Neuronal stem cell (in vitro differentiated cells): Measurements from ENCODE around the gene IL36G.

Source experiments
- DNase-seq: peaks from one replicate; pipeline ENCODE4 v3.0.0-alpha.2; 2013; ENCODE audit warnings: low spot score
- H2AFZ ChIP-seq: one replicate; pipeline ENCODE4 v1.6.1; 2013; ENCODE audit warnings: mild to moderate bottlenecking, low read length, inconsistent platforms
- H2AK5ac ChIP-seq: 2 replicates; pipeline ENCODE4 v1.6.1; 2013; ENCODE audit warnings: low read depth, mild to moderate bottlenecking, inconsistent platforms, low read length, moderate library complexity, mixed read lengths
- H2BK120ac ChIP-seq: 2 replicates; pipeline ENCODE4 v1.6.1; 2013; ENCODE audit warnings: low read depth, mild to moderate bottlenecking, inconsistent platforms, low read length, moderate library complexity, mixed read lengths
- H2BK12ac ChIP-seq: one replicate; pipeline ENCODE4 v1.6.1; 2013; ENCODE audit warnings: low read length, inconsistent platforms
- H2BK15ac ChIP-seq: 2 replicates; pipeline ENCODE4 v1.6.1; 2013; ENCODE audit warnings: mild to moderate bottlenecking, low read length, inconsistent platforms, mixed read lengths
- H2BK5ac ChIP-seq: one replicate; pipeline ENCODE4 v1.6.1; 2013; ENCODE audit warnings: inconsistent platforms, mild to moderate bottlenecking, low read length, moderate library complexity
- H3K14ac ChIP-seq: one replicate; pipeline ENCODE4 v1.6.1; 2013; ENCODE audit warnings: low read length, inconsistent platforms
- H3K18ac ChIP-seq: 2 replicates; pipeline ENCODE4 v1.6.1; 2013; ENCODE audit warnings: low read length, inconsistent platforms
- H3K23ac ChIP-seq: 2 replicates; pipeline ENCODE4 v1.6.1; 2013; ENCODE audit warnings: low read depth, mild to moderate bottlenecking, mixed read lengths, low read length, inconsistent platforms; ENCODE audit not compliant: poor library complexity
- H3K27ac ChIP-seq: replicated peaks from 3 replicates; pipeline ENCODE4 v1.5.1; 2013; ENCODE audit warnings: low read length, inconsistent platforms
- H3K27me3 ChIP-seq, 3 experiments: 2 replicates each; pipeline ENCODE4 v1.6.1; 2013; ENCODE audit warnings: low read length in 3 of 3, mild to moderate bottlenecking in 2 of 3, inconsistent platforms in 1 of 3, low read depth in 1 of 3, mixed read lengths in 1 of 3, moderate library complexity in 1 of 3; ENCODE audit not compliant: control insufficient read depth in 3 of 3, insufficient read depth in 3 of 3
- H3K36me3 ChIP-seq, 2 donors: replicated peaks in 1 of 2; 2 replicates each; pipeline ENCODE4 v1.6.1; 2013; ENCODE audit warnings: low read length in 2 of 2; ENCODE audit not compliant: control insufficient read depth in 2 of 2, insufficient read depth in 2 of 2
- H3K4ac ChIP-seq: 2 replicates; pipeline ENCODE4 v1.6.1; 2013; ENCODE audit warnings: inconsistent platforms, mild to moderate bottlenecking, low read length, moderate library complexity
- H3K4me1 ChIP-seq, 2 donors: 1 replicate in 1 of 2; 2 replicates in 1 of 2; pipeline ENCODE4 v1.6.1; 2013; ENCODE audit warnings: low read length in 2 of 2, low read depth in 1 of 2; ENCODE audit not compliant: control insufficient read depth in 2 of 2, insufficient read depth in 1 of 2
- H3K4me2 ChIP-seq: one replicate; pipeline ENCODE4 v1.6.1; 2013; ENCODE audit warnings: mild to moderate bottlenecking, low read length, inconsistent platforms; ENCODE audit not compliant: insufficient read depth, poor library complexity, severe bottlenecking
- H3K4me3 ChIP-seq, 2 donors: 2 replicates each; pipeline ENCODE4 v1.5.1; 2013; ENCODE audit warnings: low read length in 2 of 2, mild to moderate bottlenecking in 2 of 2, inconsistent platforms in 1 of 2, moderate library complexity in 1 of 2
- H3K79me1 ChIP-seq: one replicate; pipeline ENCODE4 v1.6.1; 2013; ENCODE audit warnings: low read depth, mild to moderate bottlenecking, inconsistent platforms, low read length, moderate library complexity
- H3K9ac ChIP-seq: one replicate; pipeline ENCODE4 v1.6.1; 2013; ENCODE audit warnings: mild to moderate bottlenecking, low read depth, low read length, inconsistent platforms; ENCODE audit not compliant: poor library complexity
- H3K9me3 ChIP-seq, 2 donors: replicated peaks in 1 of 2; 2 replicates each; pipeline versions ENCODE3 to v1.6.1; 2013; ENCODE audit warnings: low read length in 2 of 2, mild to moderate bottlenecking in 2 of 2, inconsistent platforms in 1 of 2, low read depth in 1 of 2, mixed read lengths in 1 of 2, moderate library complexity in 1 of 2; ENCODE audit not compliant: control insufficient read depth in 2 of 2, insufficient read depth in 1 of 2
- H4K8ac ChIP-seq: one replicate; pipeline ENCODE4 v1.6.1; 2013; ENCODE audit warnings: low read depth, mild to moderate bottlenecking, inconsistent platforms, low read length, moderate library complexity
- H4K91ac ChIP-seq: one replicate; pipeline ENCODE4 v1.6.1; 2013; ENCODE audit warnings: low read length, low read depth, mild to moderate bottlenecking, inconsistent platforms; ENCODE audit not compliant: poor library complexity
- WGBS, 2 donors: extraction: QIAGEN DNeasy Blood & Tissue Kit; methylation state at CpG; one replicate each; pipeline ENCODE4 v1.1.7; 2013; ENCODE audit warnings: missing lambda C conversion rate in 2 of 2, mixed read lengths in 1 of 2; ENCODE audit not compliant: insufficient read length in 2 of 2, insufficient replicate concordance in 1 of 2; ENCODE audit errors: extremely low coverage in 2 of 2; 5-methylcytosine and 5-hydroxymethylcytosine counted together

IL36G gene

GRCh38 chr2:112985090-112985489 lies 7.3 kb downstream of the IL36G start:
- Histone ChIP-seq H2BK12ac (no peak overlapping the region), H3K4me1 (no peaks in the 10 kb centered on the region), H3K4ac (no peak overlapping the region), H3K27me3 (peaks cover 0 to 3% (median 0%) of the 10 kb centered on the region in 3 experiments), H2AFZ (no peak overlapping the region), H3K18ac (no peak overlapping the region), H3K23ac (no peak overlapping the region), H3K14ac (no peak overlapping the region), H2AK5ac (no peak overlapping the region), H2BK5ac (no peak overlapping the region), H3K27ac (no peak overlapping the region), H3K9ac (no peak overlapping the region), H3K79me1 (no peaks in the 10 kb centered on the region), H3K4me2 (no peak overlapping the region), H4K91ac (no peak overlapping the region), H2BK15ac (no peak overlapping the region), H2BK120ac (no peak overlapping the region), H3K4me3 (no peak overlapping the region), H3K36me3 (no peaks in the 10 kb centered on the region), H4K8ac (no peak overlapping the region), H3K9me3 (peaks cover 0 to 2% of the 10 kb centered on the region in 2 donors)
- WGBS, 2 donors, result no CpG with 5 or more reads among the region's 5 CpGs
- no peak for DNase-seq

DNA sequence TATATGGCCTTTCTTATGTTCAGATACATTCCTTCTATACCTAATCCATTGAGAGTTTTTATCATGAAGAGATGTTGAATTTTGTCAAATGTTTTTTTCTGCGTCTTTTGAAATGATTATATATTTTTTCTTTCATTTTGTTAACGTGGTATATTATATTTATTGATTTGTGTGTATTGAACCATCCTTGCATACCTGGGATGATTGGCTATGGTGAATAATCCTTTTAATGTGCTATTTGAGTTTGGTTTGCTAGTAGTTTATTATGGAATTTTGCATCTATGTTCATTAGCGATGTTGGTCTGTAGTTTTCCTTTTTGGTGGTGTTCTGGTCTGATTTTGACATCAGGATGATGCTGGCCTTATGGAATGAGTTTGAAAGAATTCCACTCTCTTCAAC lies 11.8 kb downstream of the IL36G start:
- Histone ChIP-seq H3K36me3 (peaks cover 0 to 3% of the 10 kb centered on the region in 2 donors), H3K18ac (no peak overlapping the region), H2AK5ac (no peak overlapping the region), H2BK120ac (no peak overlapping the region), H3K4me3 (no peak overlapping the region), H3K79me1 (no peaks in the 10 kb centered on the region), H2AFZ (no peak overlapping the region), H3K9ac (no peak overlapping the region), H3K4ac (no peak overlapping the region), H3K23ac (no peak overlapping the region), H2BK12ac (no peak overlapping the region), H3K14ac (no peak overlapping the region), H4K8ac (no peak overlapping the region), H3K4me2 (no peak overlapping the region), H3K9me3 (peaks cover 0 to 7% of the 10 kb centered on the region in 2 donors), H3K27me3 (peaks cover 0 to 3% (median 0%) of the 10 kb centered on the region in 3 experiments), H2BK15ac (no peak overlapping the region), H3K4me1 (no peaks in the 10 kb centered on the region), H4K91ac (no peak overlapping the region), H2BK5ac (no peak overlapping the region), H3K27ac (no peak overlapping the region)
- WGBS, 2 donors, result 100% methylated on average over 1 of the region's 3 CpGs
- no peak for DNase-seq

- Histone ChIP-seq H3K23ac (no peak overlapping the region), H3K79me1 (no peaks in the 10 kb centered on the region), H2BK5ac (no peak overlapping the region), H3K4me2 (no peak overlapping the region), H2BK15ac (no peak overlapping the region), H3K36me3 (peaks cover 0 to 3% of the 10 kb centered on the region in 2 donors), H2AK5ac (no peak overlapping the region), H4K8ac (no peak overlapping the region), H3K27me3 (no peaks in the 10 kb centered on the region), H3K4me1 (no peaks in the 10 kb centered on the region), H2BK12ac (no peak overlapping the region), H3K9me3 (peaks cover 0 to 9% of the 10 kb centered on the region in 2 donors), H2AFZ (no peak overlapping the region), H3K14ac (no peak overlapping the region), H2BK120ac (no peak overlapping the region), H3K27ac (no peak overlapping the region), H3K18ac (no peak overlapping the region), H4K91ac (no peak overlapping the region), H3K4ac (no peak overlapping the region), H3K9ac (no peak overlapping the region), H3K4me3 (no peak overlapping the region)
- no peak for DNase-seq
Observed at GRCh38 chr2:112993831-112994230, 16.0 kb downstream of the IL36G start.

DNA sequence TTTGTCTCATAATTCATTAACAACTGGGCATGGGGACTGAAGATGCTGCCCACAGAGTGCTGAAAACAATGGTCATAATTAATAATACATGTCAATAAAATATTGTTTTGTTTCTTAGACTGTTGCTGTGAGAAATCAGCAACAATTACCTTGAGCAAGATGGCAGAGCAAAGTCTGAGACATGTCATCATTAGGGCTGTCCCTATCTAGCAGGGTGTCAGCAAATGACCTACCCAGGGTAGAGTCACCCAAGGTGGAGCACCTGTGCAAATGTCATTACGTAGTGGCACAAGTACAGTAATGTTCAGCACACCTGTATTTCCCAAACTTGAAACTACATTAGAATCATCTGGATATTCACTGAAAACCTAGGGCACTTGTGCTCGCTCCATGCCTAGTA lies 16.8 kb downstream of the IL36G start:
- Histone ChIP-seq H3K79me1 (no peaks in the 10 kb centered on the region), H3K14ac (no peak overlapping the region), H4K8ac (no peak overlapping the region), H3K27ac (no peak overlapping the region), H3K9me3 (peaks cover 0 to 9% of the 10 kb centered on the region in 2 donors), H2AFZ (no peak overlapping the region), H2BK12ac (no peak overlapping the region), H3K18ac (no peak overlapping the region), H2BK120ac (no peak overlapping the region), H3K4ac (no peak overlapping the region), H3K23ac (no peak overlapping the region), H2BK15ac (no peak overlapping the region), H3K27me3 (no peaks in the 10 kb centered on the region), H2BK5ac (no peak overlapping the region), H3K4me3 (no peak overlapping the region), H4K91ac (no peak overlapping the region), H3K36me3 (peaks cover 0 to 3% of the 10 kb centered on the region in 2 donors), H3K4me2 (no peak overlapping the region), H2AK5ac (no peak overlapping the region), H3K4me1 (no peaks in the 10 kb centered on the region), H3K9ac (no peak overlapping the region)
- no CpG with 5 or more reads among the region's 2 CpGs for WGBS, 2 donors
- DNase-seq, result no peak
